Keratinocyte (primary cell): ENCODE data around the gene CNTNAP5. TPM values are rescaled to one million over a fixed set of nuclear protein-coding genes. Genes with fewer than 3 reads are reported as not detected.

Experiments used
- DNase-seq: peaks from one replicate; pipeline ENCODE4 v3.0.0-alpha.2; 2011; ENCODE audit warnings: low read depth, missing footprints, low spot score
- FAIRE-seq: peaks from 2 replicates; lab custom pipeline; 2011; peaks lifted over from hg19 to GRCh38; lab: Jason Lieb, UNC
- H2AFZ ChIP-seq: 2 replicates; pipeline ENCODE4 v1.6.0; 2012; ENCODE audit warnings: low read length, control low read depth, inconsistent platforms; ENCODE audit not compliant: control insufficient read depth
- H3K27ac ChIP-seq: 2 replicates; pipeline ENCODE4 v1.5.1; 2011; ENCODE audit warnings: low read length; ENCODE audit not compliant: control insufficient read depth, insufficient read depth
- H3K27me3 ChIP-seq: 3 replicates; pipeline ENCODE4 v1.6.0; 2011; ENCODE audit warnings: low read length; ENCODE audit not compliant: control insufficient read depth, insufficient read depth; ENCODE audit errors: extremely low read depth
- H3K36me3 ChIP-seq, 2 experiments: 2 replicates in 1 of 2; 3 replicates in 1 of 2; pipeline ENCODE4 v1.5.1; 2011; ENCODE audit warnings: low read length in 2 of 2, mild to moderate bottlenecking in 1 of 2; ENCODE audit not compliant: control insufficient read depth in 2 of 2, insufficient read depth in 2 of 2; ENCODE audit errors: extremely low read depth in 1 of 2
- H3K4me1 ChIP-seq: 3 replicates; pipeline ENCODE4 v1.5.1; 2011; ENCODE audit warnings: low read length; ENCODE audit not compliant: control insufficient read depth, insufficient read depth; ENCODE audit errors: extremely low read depth
- H3K4me2 ChIP-seq: 3 replicates; pipeline ENCODE4 v1.6.0; 2011; ENCODE audit warnings: low read depth, low read length; ENCODE audit not compliant: control insufficient read depth, insufficient read depth; ENCODE audit errors: extremely low read depth
- H3K4me3 ChIP-seq, 3 experiments: fragments of 200-600 bp in 1 of 3; sonication (generic) in 1 of 3; 2 replicates in 2 of 3; 3 replicates in 1 of 3; pipeline ENCODE4 v1.5.1; 2011 to 2016; ENCODE audit warnings: low read length in 3 of 3, mild to moderate bottlenecking in 3 of 3, control low read depth in 2 of 3, inconsistent platforms in 1 of 3, low read depth in 1 of 3, mixed read lengths in 1 of 3, mixed run types in 1 of 3, moderate library complexity in 1 of 3; ENCODE audit not compliant: control insufficient read depth in 2 of 3, insufficient read depth in 2 of 3; ENCODE audit errors: extremely low read depth in 1 of 3
- H3K79me2 ChIP-seq: 2 replicates; pipeline ENCODE4 v1.6.0; 2012; ENCODE audit warnings: low read length; ENCODE audit not compliant: control insufficient read depth, insufficient read depth
- H3K9ac ChIP-seq: 3 replicates; pipeline ENCODE4 v1.6.0; 2011; ENCODE audit warnings: low read length; ENCODE audit not compliant: control insufficient read depth, insufficient read depth; ENCODE audit errors: extremely low read depth
- H3K9me1 ChIP-seq: 3 replicates; pipeline ENCODE4 v1.6.0; 2011; ENCODE audit warnings: low read length; ENCODE audit not compliant: control insufficient read depth, insufficient read depth; ENCODE audit errors: extremely low read depth
- H3K9me3 ChIP-seq: 2 replicates; pipeline ENCODE4 v1.5.1; 2012; ENCODE audit warnings: low read depth, low read length; ENCODE audit not compliant: control insufficient read depth
- H4K20me1 ChIP-seq: 3 replicates; pipeline ENCODE4 v1.6.0; 2011; ENCODE audit warnings: low read length; ENCODE audit not compliant: control insufficient read depth, insufficient read depth; ENCODE audit errors: extremely low read depth
- CTCF ChIP-seq, 3 experiments: IDR thresholded peaks in 1 of 3; conservative IDR thresholded peaks in 1 of 3; optimal IDR thresholded peaks in 1 of 3; 2 replicates in 2 of 3; 3 replicates in 1 of 3; pipeline versions ENCODE3 to v1.5.1; 2011; ENCODE audit warnings: low read length in 3 of 3, mild to moderate bottlenecking in 3 of 3, moderate library complexity in 2 of 3, control low read depth in 1 of 3, inconsistent platforms in 1 of 3; ENCODE audit not compliant: insufficient read depth in 2 of 3; ENCODE audit errors: extremely low read depth in 1 of 3
- EZH2 ChIP-seq: IDR thresholded peaks from one replicate; pipeline ENCODE4 v1.6.1; 2012; ENCODE audit warnings: inconsistent platforms, mild to moderate bottlenecking, low read length, moderate library complexity
- dilution Hi-C: fragments of 300-500 bp; cut with MboI; formaldehyde crosslinking; loops from one replicate; pipeline ENCODE4 v1.7.0; 2020; ENCODE audit warnings: low sequenced_read_pairs; ENCODE audit not compliant: extremely low pct_ligation_motif_present
- polyA plus RNA-seq, 5 experiments: library from polyadenylated mRNA; depleted of rRNA in 3 of 5; stranded (reverse) in 3 of 5; stranded (forward) in 1 of 5; unstranded in 1 of 5; fragments of >200 nt; gene quantifications; 1 replicate in 1 of 5; 2 replicates in 3 of 5; 3 replicates in 1 of 5; pipeline versions ENCODE4 v1.2.1 to v1.2.3, GENCODE V29; 2011 to 2012; ENCODE audit warnings: missing spikeins in 2 of 5, low read depth in 1 of 5, low replicate concordance in 1 of 5

The CNTNAP5 gene
- polyA plus RNA-seq, 1 donor (not counting 4 experiments of a cell fraction or from before 2014, with no cell fraction given): not detected

- Histone ChIP-seq H3K79me2 (no peaks in the 10 kb centered on the region), H3K4me2 (no peak overlapping the region), H3K9me1 (no peaks in the 10 kb centered on the region), H3K9ac (no peak overlapping the region), H3K36me3 (no peaks in the 10 kb centered on the region), H3K27me3 (no peaks in the 10 kb centered on the region), H3K4me1 (no peaks in the 10 kb centered on the region), H3K27ac (no peak overlapping the region), H3K9me3 (no peaks in the 10 kb centered on the region), H2AFZ (no peak overlapping the region), H4K20me1 (no peaks in the 10 kb centered on the region), H3K4me3 (no peak overlapping the region)
- DNase-seq (no peak), FAIRE-seq (no peak)
- TF ChIP-seq CTCF (optimal IDR thresholded peaks at IDR 0.05 in 1 of 3, IDR thresholded peaks at IDR 0.05 in 1 of 3, conservative IDR thresholded peaks at IDR 0.05 in 1 of 3; ENCODE audit: extremely low read depth in 1 of 3, insufficient read depth in 2 of 3, low read length in 3 of 3): no peak
- no peak for TF ChIP-seq EZH2
- dilution Hi-C loops: no loop called here
These were observed 561.7 kb downstream of the CNTNAP5 start for GRCh38 chr2:124586835-124587234.

DNA sequence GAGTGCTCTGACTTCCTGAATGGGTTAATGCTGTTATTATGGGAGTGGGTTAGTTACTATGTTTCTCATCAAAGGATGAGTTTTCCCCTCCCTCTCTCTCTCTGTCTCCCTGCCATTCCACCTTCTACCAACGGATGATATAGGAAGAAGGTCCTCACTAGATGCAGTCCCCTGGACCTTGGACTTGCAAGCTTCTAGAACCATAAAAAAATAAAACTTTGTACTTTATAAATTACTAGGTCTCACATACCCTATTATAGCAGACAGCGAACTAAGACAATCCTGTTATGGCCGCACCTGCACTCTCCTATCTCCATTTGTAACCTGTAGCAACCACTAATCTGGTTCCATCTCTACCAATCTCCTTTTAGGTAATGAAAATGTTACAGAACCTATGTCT, 564.9 kb downstream of the CNTNAP5 start:
- no peaks in the 10 kb centered on the region for H3K9me1 ChIP-seq

More for the DNA sequence above, 564.9 kb downstream of the CNTNAP5 start:
- dilution Hi-C loops: no loop called here
- TF ChIP-seq EZH2 (no peak), CTCF (optimal IDR thresholded peaks at IDR 0.05 in 1 of 3, IDR thresholded peaks at IDR 0.05 in 1 of 3, conservative IDR thresholded peaks at IDR 0.05 in 1 of 3; ENCODE audit: extremely low read depth in 1 of 3, insufficient read depth in 2 of 3, low read length in 3 of 3) (no peak)
- H3K4me1 ChIP-seq: no peaks in the 10 kb centered on the region
- H3K9me3 ChIP-seq: no peaks in the 10 kb centered on the region
- H3K9ac ChIP-seq: no peak overlapping the region
- no peak for FAIRE-seq
- H3K27ac ChIP-seq: no peak overlapping the region
- H3K79me2 ChIP-seq: no peaks in the 10 kb centered on the region
- no peak for DNase-seq
- H3K4me3 ChIP-seq: no peak overlapping the region
- no peak overlapping the region for H2AFZ ChIP-seq
- H3K36me3 ChIP-seq: no peaks in the 10 kb centered on the region
- H3K4me2 ChIP-seq: no peak overlapping the region
- no peaks in the 10 kb centered on the region for H3K27me3 ChIP-seq
- no peaks in the 10 kb centered on the region for H4K20me1 ChIP-seq
